ENCODE measurements around the gene TMEM63C.

DNA sequence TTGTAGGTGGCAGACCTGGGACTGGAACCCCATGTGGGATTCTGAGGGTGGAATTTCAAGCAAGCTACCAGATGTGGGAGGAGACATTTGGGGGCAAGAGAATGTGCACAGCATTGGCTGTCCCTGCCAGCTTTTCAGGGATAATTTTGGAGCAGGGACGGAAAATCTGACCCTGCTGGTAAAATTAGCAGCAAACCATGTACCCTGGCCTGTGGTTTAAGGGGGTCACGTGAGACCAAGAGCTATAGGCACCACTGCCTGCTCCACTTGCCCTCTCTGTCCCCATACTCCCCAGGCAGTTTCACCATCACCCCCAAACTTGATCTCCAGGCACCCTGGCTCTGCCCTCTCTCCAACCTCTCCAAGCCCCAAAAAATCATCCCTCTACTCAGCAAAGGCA lies 26.5 kb upstream of the TMEM63C start:
- TF ChIP-seq SPI1 (IDR thresholded peaks at IDR 0.05; ENCODE audit: low read depth, low read length) (no peak), POLR2AphosphoS5 (IDR thresholded peaks at IDR 0.05; ENCODE audit: low read depth, low read length) (no peak), TAF1 (IDR thresholded peaks at IDR 0.05; ENCODE audit: low read depth, low read length) (no peak), POLR2A (IDR thresholded peaks at IDR 0.05; ENCODE audit: low read depth, low read length) (no peak), PAX5 (IDR thresholded peaks at IDR 0.05; ENCODE audit: insufficient read depth, low read length, severe bottlenecking) (no peak)
